Calu3 (cell line): ENCODE results near the gene CAD. TPM values are rescaled to one million over a fixed set of nuclear protein-coding genes. Genes with fewer than 3 reads are reported as not detected.
"Not testable (repeated sequence)": the region's sequence is repeated elsewhere in the genome, so short reads cannot be mapped to it uniquely, and the experiment has no call there.

Experiments used
- BruUV-seq: library from RNA; stranded (reverse); fragments of 400-500 nt; replicated peaks from 2 replicates; lab custom pipeline; 2021; lab: Mats Ljungman, UMichigan
- CTCF ChIA-PET: fragments of 300-600 bp; sonication (Branson Sonifier 250); formaldehyde crosslinking; loops from one replicate; lab custom pipeline; 2022; ENCODE audit warnings: antibody characterized with exemption; lab: Charles Lee
- DNase-seq: peaks from one replicate; pipeline ENCODE4 v3.0.0; 2022
- H3K27ac Mint-ChIP-seq: one replicate; pipeline ENCODE4 v1.8.0; 2022; ENCODE audit warnings: mixed read lengths; ENCODE audit not compliant: unreplicated experiment
- H3K27me3 Mint-ChIP-seq: one replicate; pipeline ENCODE4 v1.8.0; 2022; ENCODE audit warnings: mixed read lengths; ENCODE audit not compliant: unreplicated experiment
- H3K36me3 Mint-ChIP-seq: one replicate; pipeline ENCODE4 v1.8.0; 2022; ENCODE audit warnings: mild to moderate bottlenecking, moderate library complexity, mixed read lengths; ENCODE audit not compliant: insufficient read depth, unreplicated experiment
- H3K4me1 Mint-ChIP-seq: one replicate; pipeline ENCODE4 v1.8.0; 2022; ENCODE audit warnings: mild to moderate bottlenecking, low read depth, mixed read lengths; ENCODE audit not compliant: unreplicated experiment
- H3K4me3 Mint-ChIP-seq: one replicate; pipeline ENCODE4 v1.8.0; 2022; ENCODE audit warnings: mild to moderate bottlenecking, low read depth, moderate library complexity, mixed read lengths; ENCODE audit not compliant: unreplicated experiment
- H3K9me3 Mint-ChIP-seq: one replicate; pipeline ENCODE4 v1.8.0; 2022; ENCODE audit warnings: low read depth, mixed read lengths; ENCODE audit not compliant: unreplicated experiment
- CTCF ChIP-seq: fragments of 200-600 bp; IDR thresholded peaks from one replicate; pipeline ENCODE4 v1.8.0; 2022; ENCODE audit warnings: antibody characterized with exemption; ENCODE audit not compliant: unreplicated experiment
- intact Hi-C: fragments of 100-400 bp; cut with micrococcal nuclease; formaldehyde crosslinking; loops from one replicate; pipeline ENCODE4 v1.10.0; 2022; ENCODE audit not compliant: unreplicated experiment
- total RNA-seq: library from RNA; stranded (reverse); gene quantifications from 2 replicates; pipeline ENCODE4 v1.2.3, GENCODE V29; 2022

The CAD gene
- total RNA-seq, 1 experiment from 2014 or later, result 68.2 TPM

- no peak overlapping the region for H3K4me3 Mint-ChIP-seq
- CTCF ChIA-PET, result interaction anchor here (1.2 kb wide), 1 partner anchor 10 kb away, joined by 3 read pairs; no protein-coding TSS in a partner anchor
- DNase-seq, result no peak
- no peaks in the 10 kb centered on the region for H3K9me3 Mint-ChIP-seq
- peaks cover 17% of the 10 kb centered on the region for H3K27me3 Mint-ChIP-seq
- no peak for TF ChIP-seq CTCF
- no peak overlapping the region for H3K27ac Mint-ChIP-seq
- H3K36me3 Mint-ChIP-seq, result no peaks in the 10 kb centered on the region
- H3K4me1 Mint-ChIP-seq, result no peaks in the 10 kb centered on the region
- BruUV-seq, result no TSS peak
- intact Hi-C loops, result no loop called here
Measured at GRCh38 chr2:27270131-27270530, 53.0 kb downstream of the CAD start.

GRCh38 chr2:27270670-27271069 lies 53.5 kb downstream of the CAD start:
- Mint-ChIP-seq H3K27ac (no peak overlapping the region), H3K9me3 (no peaks in the 10 kb centered on the region), H3K27me3 (peaks cover 22% of the 10 kb centered on the region), H3K36me3 (no peaks in the 10 kb centered on the region), H3K4me3 (no peak overlapping the region), H3K4me1 (no peaks in the 10 kb centered on the region)
- intact Hi-C loops, result no loop called here
- BruUV-seq, result no TSS peak
- no peak for DNase-seq
- CTCF ChIA-PET, result interaction anchor here (1.2 kb wide), 1 partner anchor 9 kb away, joined by 3 read pairs; no protein-coding TSS in a partner anchor
- TF ChIP-seq CTCF, result no peak

GRCh38 chr2:27271631-27272340 lies 54.6 kb downstream of the CAD start:
- no peak for DNase-seq
- no peaks in the 10 kb centered on the region for H3K4me1 Mint-ChIP-seq
- intact Hi-C loops, result no loop called here

GRCh38 chr2:27272537-27273522 lies 55.7 kb downstream of the CAD start:
- H3K4me3 Mint-ChIP-seq, H3K27ac Mint-ChIP-seq, H3K36me3 Mint-ChIP-seq, BruUV-seq, H3K4me1 Mint-ChIP-seq, intact Hi-C loops, H3K9me3 Mint-ChIP-seq, DNase-seq: not testable (repeated sequence)
- H3K27me3 Mint-ChIP-seq, result peaks cover 43% of the 10 kb centered on the region
- CTCF ChIA-PET, result interaction anchor here (0.7 kb wide), 1 partner anchor 69 kb away, joined by 3 read pairs; no protein-coding TSS in a partner anchor

More at GRCh38 chr2:27271631-27272340, 54.6 kb downstream of the CAD start:
- BruUV-seq, result no TSS peak
- CTCF ChIA-PET, result interaction anchor here (0.6 to 0.7 kb wide), 3 partner anchors 21 to 82 kb away, joined by 3 to 4 read pairs (median 3); no protein-coding TSS in a partner anchor
- Mint-ChIP-seq H3K9me3 (no peaks in the 10 kb centered on the region), H3K27me3 (peaks cover 33% of the 10 kb centered on the region), H3K4me3 (no peak overlapping the region), H3K36me3 (no peaks in the 10 kb centered on the region), H3K27ac (no peak overlapping the region)
- TF ChIP-seq CTCF, result no peak
